Esophagus muscularis mucosa (tissue), 4 donors: ENCODE data around the gene NEDD9. TPM values are rescaled to one million over a fixed set of nuclear protein-coding genes. Genes with fewer than 3 reads are reported as not detected.

ENCODE experiments used
- DNase-seq: peaks from one replicate; pipeline ENCODE4 v3.0.0-alpha.2; 2017; ENCODE audit errors: extremely low spot score
- H3K27ac ChIP-seq, 4 donors: fragments of 200-600 bp; sonication (generic); replicated peaks in 1 of 4; 1 replicate in 3 of 4; 2 replicates in 1 of 4; pipeline ENCODE4 v1.5.1; 2016 to 2019; ENCODE audit warnings: mild to moderate bottlenecking in 1 of 4
- H3K27me3 ChIP-seq, 4 donors: fragments of 200-600 bp; sonication (generic); one replicate each; pipeline versions ENCODE4 v1.5.1 to v1.6.0; 2016 to 2019
- H3K36me3 ChIP-seq, 4 donors: fragments of 200-600 bp; sonication (generic); one replicate each; pipeline ENCODE4 v1.5.1; 2016 to 2019
- H3K4me1 ChIP-seq, 4 donors: fragments of 200-600 bp; sonication (generic); one replicate each; pipeline ENCODE4 v1.5.1; 2016 to 2019
- H3K4me3 ChIP-seq, 4 donors: fragments of 200-600 bp; sonication (generic); 1 replicate in 2 of 4; 2 replicates in 2 of 4; pipeline ENCODE4 v1.5.1; 2016 to 2019; ENCODE audit warnings: mild to moderate bottlenecking in 4 of 4, moderate library complexity in 1 of 4
- H3K9me3 ChIP-seq, 4 donors: fragments of 200-600 bp; sonication (generic); 1 replicate in 3 of 4; 2 replicates in 1 of 4; pipeline ENCODE4 v1.5.1; 2016 to 2019
- EP300 ChIP-seq: sonication (generic); formaldehyde crosslinking; IDR thresholded peaks from one replicate; pipeline ENCODE4 v1.6.1; 2017; ENCODE audit warnings: antibody characterized with exemption
- POLR2A ChIP-seq: fragments of 450-650 bp; IDR thresholded peaks from one replicate; pipeline ENCODE4 v1.6.1; 2017; ENCODE audit warnings: antibody characterized with exemption, moderate library complexity, mild to moderate bottlenecking, low read depth
- POLR2AphosphoS5 ChIP-seq, 2 donors: sonication (generic); formaldehyde crosslinking; IDR thresholded peaks; one replicate each; pipeline ENCODE4 v1.6.1; 2017; ENCODE audit warnings: antibody characterized with exemption in 2 of 2
- WGBS: methylation state at CpG from one replicate; pipeline ENCODE4 v1.1.5; 2018; 5-methylcytosine and 5-hydroxymethylcytosine counted together
- intact Hi-C: fragments of 100-400 bp; cut with DNase I; formaldehyde crosslinking; loops from one replicate; pipeline ENCODE4 v1.15.1; 2023
- total RNA-seq, 4 donors: library from RNA; depleted of rRNA; stranded (reverse); fragments of >200 nt; gene quantifications; one replicate each; pipeline versions ENCODE4 v1.1.0 to v1.2.1, GENCODE V29; 2016
- TF ChIP-seq, protein P1 (sequence below), 3 experiments: fragments of 200-600 bp in 2 of 3; fragments of 450-650 bp in 1 of 3; sonication (generic) in 2 of 3; IDR thresholded peaks; one replicate each; pipeline ENCODE4 v1.5.1; 2017 to 2019; ENCODE audit warnings: antibody characterized with exemption in 3 of 3, mild to moderate bottlenecking in 2 of 3, moderate library complexity in 1 of 3

The NEDD9 gene
- total RNA-seq, 4 donors from 2014 or later: 18.3 to 47.2 (median 32.9) TPM

- Histone ChIP-seq H3K36me3 (no peaks in the 10 kb centered on the region), H3K27me3 (no peaks in the 10 kb centered on the region), H3K4me1 (peaks cover 0 to 16% (median 12%) of the 10 kb centered on the region in 4 donors), H3K9me3 (no peaks in the 10 kb centered on the region), H3K4me3 (no peak overlapping the region), H3K27ac (peak overlapping the region in 1 of 4 donors; percentile 17)
- no peak for DNase-seq
- intact Hi-C loops: loop anchor here (10.0 kb wide), 1 partner anchor 81 kb away; no protein-coding TSS in a partner anchor
- 40% methylated on average over 9 of the region's 9 CpGs for WGBS
- TF ChIP-seq POLR2AphosphoS5 (IDR thresholded peaks at IDR 0.05): no peak
- TF ChIP-seq POLR2A: no peak
- TF ChIP-seq, protein P1, sequence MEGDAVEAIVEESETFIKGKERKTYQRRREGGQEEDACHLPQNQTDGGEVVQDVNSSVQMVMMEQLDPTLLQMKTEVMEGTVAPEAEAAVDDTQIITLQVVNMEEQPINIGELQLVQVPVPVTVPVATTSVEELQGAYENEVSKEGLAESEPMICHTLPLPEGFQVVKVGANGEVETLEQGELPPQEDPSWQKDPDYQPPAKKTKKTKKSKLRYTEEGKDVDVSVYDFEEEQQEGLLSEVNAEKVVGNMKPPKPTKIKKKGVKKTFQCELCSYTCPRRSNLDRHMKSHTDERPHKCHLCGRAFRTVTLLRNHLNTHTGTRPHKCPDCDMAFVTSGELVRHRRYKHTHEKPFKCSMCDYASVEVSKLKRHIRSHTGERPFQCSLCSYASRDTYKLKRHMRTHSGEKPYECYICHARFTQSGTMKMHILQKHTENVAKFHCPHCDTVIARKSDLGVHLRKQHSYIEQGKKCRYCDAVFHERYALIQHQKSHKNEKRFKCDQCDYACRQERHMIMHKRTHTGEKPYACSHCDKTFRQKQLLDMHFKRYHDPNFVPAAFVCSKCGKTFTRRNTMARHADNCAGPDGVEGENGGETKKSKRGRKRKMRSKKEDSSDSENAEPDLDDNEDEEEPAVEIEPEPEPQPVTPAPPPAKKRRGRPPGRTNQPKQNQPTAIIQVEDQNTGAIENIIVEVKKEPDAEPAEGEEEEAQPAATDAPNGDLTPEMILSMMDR (IDR thresholded peaks at IDR 0.05): no peak
- no peak for TF ChIP-seq EP300
Measured at GRCh38 chr6:11245381-11246256, 13.2 kb upstream of the NEDD9 start.

- no peaks in the 10 kb centered on the region for H3K9me3 ChIP-seq
- no peak overlapping the region for H3K27ac ChIP-seq
- H3K4me1 ChIP-seq: peaks cover 0 to 16% (median 12%) of the 10 kb centered on the region in 4 donors
- no peak overlapping the region for H3K4me3 ChIP-seq
- WGBS: 49% methylated on average over 2 of the region's 2 CpGs
- no peaks in the 10 kb centered on the region for H3K36me3 ChIP-seq
- DNase-seq: no peak
- TF ChIP-seq EP300 (no peak), POLR2A (no peak), POLR2AphosphoS5 (IDR thresholded peaks at IDR 0.05) (no peak)
- TF ChIP-seq, protein P1 (IDR thresholded peaks at IDR 0.05): no peak
- H3K27me3 ChIP-seq: no peaks in the 10 kb centered on the region
- intact Hi-C loops: loop anchor here (10.0 kb wide), 1 partner anchor 80 kb away; no protein-coding TSS in a partner anchor
Measured at GRCh38 chr6:11244387-11245126, 12.1 kb upstream of the NEDD9 start.

DNA sequence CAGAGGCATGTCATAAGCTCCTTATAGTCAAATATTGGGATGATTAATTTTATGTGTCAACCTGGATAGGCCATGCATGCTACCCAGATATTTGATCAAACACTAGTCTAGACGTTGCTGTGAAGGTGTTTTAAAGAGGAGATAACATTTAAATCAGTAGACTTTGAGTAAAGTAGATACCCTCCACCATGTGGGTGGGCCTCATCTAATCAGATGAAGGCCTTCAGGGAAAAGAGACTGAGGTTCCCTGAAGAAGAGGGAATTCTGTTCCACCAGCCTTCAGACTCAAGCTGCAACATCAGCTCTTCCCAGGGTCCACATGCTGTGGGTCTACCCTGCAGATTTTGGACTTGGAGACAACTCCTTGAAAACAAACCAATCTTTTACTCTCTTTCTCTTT, 11.4 kb upstream of the NEDD9 start:
- H3K27me3 ChIP-seq: no peaks in the 10 kb centered on the region
- H3K27ac ChIP-seq: no peak overlapping the region
- no peaks in the 10 kb centered on the region for H3K9me3 ChIP-seq
- no peak for DNase-seq
- H3K4me1 ChIP-seq: peaks cover 0 to 16% (median 12%) of the 10 kb centered on the region in 4 donors
- 94% methylated on average over 1 of the region's 1 CpG for WGBS
- no peaks in the 10 kb centered on the region for H3K36me3 ChIP-seq
- H3K4me3 ChIP-seq: no peak overlapping the region
- TF ChIP-seq, protein P1 (IDR thresholded peaks at IDR 0.05): no peak
- TF ChIP-seq POLR2AphosphoS5 (IDR thresholded peaks at IDR 0.05) (no peak), EP300 (no peak), POLR2A (no peak)
- intact Hi-C loops: loop anchor here (10.0 kb wide), 1 partner anchor 79 kb away; no protein-coding TSS in a partner anchor

GRCh38 chr6:11242711-11243110, 10.2 kb upstream of the NEDD9 start:
- Histone ChIP-seq H3K27me3 (no peaks in the 10 kb centered on the region), H3K27ac (no peak overlapping the region), H3K4me1 (peaks cover 0 to 16% (median 12%) of the 10 kb centered on the region in 4 donors), H3K36me3 (no peaks in the 10 kb centered on the region), H3K4me3 (no peak overlapping the region), H3K9me3 (no peaks in the 10 kb centered on the region)
- no peak for TF ChIP-seq POLR2AphosphoS5 (IDR thresholded peaks at IDR 0.05)
- no peak for TF ChIP-seq POLR2A
- TF ChIP-seq EP300: no peak
- no peak for DNase-seq
- intact Hi-C loops: loop anchor here (10.0 kb wide), 1 partner anchor 78 kb away; no protein-coding TSS in a partner anchor

DNA sequence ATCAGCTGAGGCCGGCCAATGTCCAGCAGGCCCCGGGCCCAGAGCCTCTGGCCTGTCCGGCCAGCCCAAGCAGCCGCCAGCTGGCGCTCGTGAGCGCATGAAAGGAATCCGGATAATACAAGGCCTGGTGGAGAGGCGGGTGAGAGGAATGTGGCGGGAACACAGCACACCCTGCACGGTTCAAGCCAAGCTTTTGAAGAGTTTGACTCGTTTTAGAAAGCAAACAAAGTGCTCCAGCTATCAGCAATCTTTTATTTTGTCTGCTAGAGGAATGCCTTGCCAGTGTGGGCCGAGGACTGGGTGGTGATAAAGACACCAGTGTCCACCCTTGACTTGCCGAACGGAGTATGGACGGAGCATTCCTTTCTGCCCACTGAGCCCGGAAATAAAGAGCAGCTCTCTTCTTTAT, 9.3 kb upstream of the NEDD9 start:
- H3K36me3 ChIP-seq: no peaks in the 10 kb centered on the region
- H3K27me3 ChIP-seq: no peaks in the 10 kb centered on the region
- WGBS: 71% methylated on average over 14 of the region's 17 CpGs
- peaks cover 0 to 16% (median 12%) of the 10 kb centered on the region in 4 donors for H3K4me1 ChIP-seq
- intact Hi-C loops: loop anchor here (10.0 kb wide), 1 partner anchor 77 kb away; no protein-coding TSS in a partner anchor
- TF ChIP-seq, protein P1 (IDR thresholded peaks at IDR 0.05): peak in 1 of 3 experiments; percentile 44
- no peak for TF ChIP-seq POLR2AphosphoS5 (IDR thresholded peaks at IDR 0.05)
- no peaks in the 10 kb centered on the region for H3K9me3 ChIP-seq
- H3K4me3 ChIP-seq: no peak overlapping the region
- DNase-seq: no peak
- no peak overlapping the region for H3K27ac ChIP-seq
